Measurements from ENCODE around the gene SLC44A1.

DNA sequence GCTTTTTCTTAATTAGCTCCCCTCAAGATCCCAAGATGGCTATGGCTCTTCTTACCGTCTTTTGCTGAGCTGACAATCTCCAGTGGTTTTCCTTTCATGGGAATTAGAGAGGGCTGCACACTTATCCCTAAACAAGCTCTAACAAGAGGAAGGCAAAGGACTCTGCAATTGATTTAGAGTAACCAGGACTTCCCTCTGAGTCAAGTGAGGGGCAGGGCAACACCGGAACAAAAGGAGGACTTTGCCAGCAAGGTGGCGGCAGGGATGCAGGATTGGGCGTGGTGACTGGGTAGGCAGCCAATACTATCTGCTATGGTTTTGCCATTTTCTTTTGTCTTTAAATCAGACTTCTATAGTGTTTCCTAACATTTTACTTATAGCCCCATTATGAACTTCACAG, 9.8 kb downstream of the SLC44A1 start:
- no peak for TF ChIP-seq MZF1 (CRISPR knock-in tag; IDR thresholded peaks at IDR 0.05; ENCODE audit: borderline replicate concordance)
- no peak for TF ChIP-seq TRIM24 (CRISPR knock-in tag; IDR thresholded peaks at IDR 0.05)
- TF ChIP-seq FOXA1 (IDR thresholded peaks at IDR 0.05) = no peak
- no peak for TF ChIP-seq FOXA1 (CRISPR knock-in tag; IDR thresholded peaks at IDR 0.05)
- TF ChIP-seq, protein P1, sequence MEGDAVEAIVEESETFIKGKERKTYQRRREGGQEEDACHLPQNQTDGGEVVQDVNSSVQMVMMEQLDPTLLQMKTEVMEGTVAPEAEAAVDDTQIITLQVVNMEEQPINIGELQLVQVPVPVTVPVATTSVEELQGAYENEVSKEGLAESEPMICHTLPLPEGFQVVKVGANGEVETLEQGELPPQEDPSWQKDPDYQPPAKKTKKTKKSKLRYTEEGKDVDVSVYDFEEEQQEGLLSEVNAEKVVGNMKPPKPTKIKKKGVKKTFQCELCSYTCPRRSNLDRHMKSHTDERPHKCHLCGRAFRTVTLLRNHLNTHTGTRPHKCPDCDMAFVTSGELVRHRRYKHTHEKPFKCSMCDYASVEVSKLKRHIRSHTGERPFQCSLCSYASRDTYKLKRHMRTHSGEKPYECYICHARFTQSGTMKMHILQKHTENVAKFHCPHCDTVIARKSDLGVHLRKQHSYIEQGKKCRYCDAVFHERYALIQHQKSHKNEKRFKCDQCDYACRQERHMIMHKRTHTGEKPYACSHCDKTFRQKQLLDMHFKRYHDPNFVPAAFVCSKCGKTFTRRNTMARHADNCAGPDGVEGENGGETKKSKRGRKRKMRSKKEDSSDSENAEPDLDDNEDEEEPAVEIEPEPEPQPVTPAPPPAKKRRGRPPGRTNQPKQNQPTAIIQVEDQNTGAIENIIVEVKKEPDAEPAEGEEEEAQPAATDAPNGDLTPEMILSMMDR (CRISPR knock-in tag; IDR thresholded peaks at IDR 0.05) = no peak
- no peak for TF ChIP-seq KLF6 (CRISPR knock-in tag; IDR thresholded peaks at IDR 0.05)
- no peak for TF ChIP-seq SP2 (CRISPR knock-in tag; IDR thresholded peaks at IDR 0.05)
- no peak for TF ChIP-seq ZMYM2 (CRISPR knock-in tag; IDR thresholded peaks at IDR 0.05)
- no peak for TF ChIP-seq TOE1 (CRISPR knock-in tag; IDR thresholded peaks at IDR 0.05)
- TF ChIP-seq, protein P2, sequence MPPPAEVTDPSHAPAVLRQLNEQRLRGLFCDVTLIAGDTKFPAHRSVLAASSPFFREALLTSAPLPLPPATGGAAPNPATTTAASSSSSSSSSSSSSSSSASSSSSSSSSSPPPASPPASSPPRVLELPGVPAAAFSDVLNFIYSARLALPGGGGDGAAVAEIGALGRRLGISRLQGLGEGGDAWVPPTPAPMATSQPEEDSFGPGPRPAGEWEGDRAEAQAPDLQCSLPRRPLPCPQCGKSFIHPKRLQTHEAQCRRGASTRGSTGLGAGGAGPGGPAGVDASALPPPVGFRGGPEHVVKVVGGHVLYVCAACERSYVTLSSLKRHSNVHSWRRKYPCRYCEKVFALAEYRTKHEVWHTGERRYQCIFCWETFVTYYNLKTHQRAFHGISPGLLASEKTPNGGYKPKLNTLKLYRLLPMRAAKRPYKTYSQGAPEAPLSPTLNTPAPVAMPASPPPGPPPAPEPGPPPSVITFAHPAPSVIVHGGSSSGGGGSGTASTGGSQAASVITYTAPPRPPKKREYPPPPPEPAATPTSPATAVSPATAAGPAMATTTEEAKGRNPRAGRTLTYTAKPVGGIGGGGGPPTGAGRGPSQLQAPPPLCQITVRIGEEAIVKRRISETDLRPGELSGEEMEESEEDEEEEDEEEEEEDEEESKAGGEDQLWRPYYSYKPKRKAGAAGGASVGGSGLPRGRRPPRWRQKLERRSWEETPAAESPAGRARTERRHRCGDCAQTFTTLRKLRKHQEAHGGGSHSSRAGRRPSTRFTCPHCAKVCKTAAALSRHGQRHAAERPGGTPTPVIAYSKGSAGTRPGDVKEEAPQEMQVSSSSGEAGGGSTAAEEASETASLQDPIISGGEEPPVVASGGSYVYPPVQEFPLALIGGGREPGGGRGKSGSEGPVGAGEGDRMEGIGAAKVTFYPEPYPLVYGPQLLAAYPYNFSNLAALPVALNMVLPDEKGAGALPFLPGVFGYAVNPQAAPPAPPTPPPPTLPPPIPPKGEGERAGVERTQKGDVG (CRISPR knock-in tag; IDR thresholded peaks at IDR 0.05; ENCODE audit: borderline replicate concordance) = no peak
- TF ChIP-seq KAT2B (IDR thresholded peaks at IDR 0.05; ENCODE audit: borderline replicate concordance, low read depth, low read length) = no peak
- TF ChIP-seq CHD4 (IDR thresholded peaks at IDR 0.05; ENCODE audit: borderline replicate concordance, low read length) = no peak
- TF ChIP-seq PHF20 (CRISPR knock-in tag; IDR thresholded peaks at IDR 0.05) = no peak
- TF ChIP-seq, protein P3, sequence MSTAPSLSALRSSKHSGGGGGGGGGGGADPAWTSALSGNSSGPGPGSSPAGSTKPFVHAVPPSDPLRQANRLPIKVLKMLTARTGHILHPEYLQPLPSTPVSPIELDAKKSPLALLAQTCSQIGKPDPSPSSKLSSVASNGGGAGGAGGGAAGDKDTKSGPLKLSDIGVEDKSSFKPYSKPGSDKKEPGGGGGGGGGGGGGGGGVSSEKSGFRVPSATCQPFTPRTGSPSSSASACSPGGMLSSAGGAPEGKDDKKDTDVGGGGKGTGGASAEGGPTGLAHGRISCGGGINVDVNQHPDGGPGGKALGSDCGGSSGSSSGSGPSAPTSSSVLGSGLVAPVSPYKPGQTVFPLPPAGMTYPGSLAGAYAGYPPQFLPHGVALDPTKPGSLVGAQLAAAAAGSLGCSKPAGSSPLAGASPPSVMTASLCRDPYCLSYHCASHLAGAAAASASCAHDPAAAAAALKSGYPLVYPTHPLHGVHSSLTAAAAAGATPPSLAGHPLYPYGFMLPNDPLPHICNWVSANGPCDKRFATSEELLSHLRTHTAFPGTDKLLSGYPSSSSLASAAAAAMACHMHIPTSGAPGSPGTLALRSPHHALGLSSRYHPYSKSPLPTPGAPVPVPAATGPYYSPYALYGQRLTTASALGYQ (CRISPR knock-in tag; IDR thresholded peaks at IDR 0.05) = no peak
